GM18499 (cell line): ENCODE results near the gene TSPAN18.

Source experiments
- ATAC-seq: cut with Tn5 transposase; IDR thresholded peaks from one replicate; pipeline ENCODE4 v1.9.1; 2021; ENCODE audit warnings: moderate number of reproducible peaks; ENCODE audit not compliant: insufficient read depth, unreplicated experiment

Gene TSPAN18

DNA sequence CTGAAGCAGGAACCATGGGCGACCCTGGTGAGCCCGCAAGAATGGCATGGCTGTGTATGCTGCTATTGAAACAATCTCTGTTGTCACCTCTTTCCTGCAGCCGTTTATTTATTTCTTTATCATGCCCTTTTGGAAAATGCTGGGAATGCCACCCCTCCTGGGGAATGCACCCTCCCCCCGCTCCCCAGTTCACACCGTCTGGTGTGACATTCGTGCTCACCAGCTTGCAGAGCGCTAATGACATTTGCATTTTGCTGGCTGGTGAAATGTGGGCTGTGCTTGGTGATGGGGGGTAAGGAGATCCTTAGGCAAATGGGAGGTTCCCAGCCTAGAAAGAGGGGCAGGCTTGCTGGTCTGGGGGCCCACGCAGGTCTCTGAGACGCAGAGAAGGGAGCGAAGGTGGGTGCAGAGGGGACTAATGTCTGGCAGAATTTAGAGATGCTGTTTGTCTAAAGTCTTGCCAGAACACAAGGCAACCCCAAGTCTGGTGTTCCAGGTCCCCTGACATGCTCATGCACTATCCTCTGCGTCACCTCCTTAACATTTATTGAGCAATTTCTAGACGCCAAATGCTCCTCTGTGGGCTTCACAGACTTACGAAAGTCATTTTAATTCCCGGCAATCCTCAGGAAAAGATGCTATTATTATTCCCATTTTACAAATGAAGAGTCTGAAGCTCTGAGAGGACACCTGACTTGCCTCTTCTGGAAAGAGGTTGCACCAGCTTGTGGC, 132.2 kb downstream of the TSPAN18 start:
- ATAC-seq = no peak

- no peak for ATAC-seq
These were observed 132.8 kb downstream of the TSPAN18 start for GRCh38 chr11:44859528-44859925.

GRCh38 chr11:44860346-44860745, 133.6 kb downstream of the TSPAN18 start:
- no peak for ATAC-seq

DNA sequence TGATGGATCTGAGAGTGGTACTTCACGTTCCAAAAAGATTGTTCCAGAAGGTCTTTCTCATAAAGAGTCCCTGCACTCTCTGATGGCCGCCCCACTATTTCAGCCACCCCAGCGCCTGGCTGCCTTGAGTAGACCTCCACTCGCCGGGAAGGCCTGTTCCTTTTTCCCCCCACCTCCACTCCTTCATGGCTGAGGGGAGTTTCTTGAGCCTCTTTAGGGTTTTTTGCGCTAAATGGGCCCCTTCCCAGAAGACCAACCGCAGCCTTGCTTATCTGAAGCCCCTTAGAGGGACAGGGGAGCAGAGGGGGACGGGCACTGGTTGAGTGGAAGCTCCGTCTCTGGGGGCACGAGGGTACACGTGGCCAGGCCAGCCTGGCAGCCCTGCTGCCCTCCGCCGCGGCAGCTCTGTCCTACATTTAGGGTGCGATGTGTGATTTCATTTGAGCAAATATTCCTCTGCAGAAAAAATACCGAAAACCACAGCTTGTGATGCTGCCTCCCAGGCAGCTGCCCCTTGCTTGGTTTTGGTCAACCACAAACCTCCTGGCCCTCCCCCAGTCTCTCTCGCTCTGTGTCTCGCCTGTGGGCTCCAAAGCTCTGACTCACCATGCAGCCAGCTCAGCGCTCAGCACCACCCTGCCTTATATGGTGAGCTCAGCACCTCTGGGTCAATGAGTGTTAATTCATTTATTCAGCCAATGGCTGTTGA, 135.2 kb downstream of the TSPAN18 start:
- ATAC-seq = peak; percentile 97

DNA sequence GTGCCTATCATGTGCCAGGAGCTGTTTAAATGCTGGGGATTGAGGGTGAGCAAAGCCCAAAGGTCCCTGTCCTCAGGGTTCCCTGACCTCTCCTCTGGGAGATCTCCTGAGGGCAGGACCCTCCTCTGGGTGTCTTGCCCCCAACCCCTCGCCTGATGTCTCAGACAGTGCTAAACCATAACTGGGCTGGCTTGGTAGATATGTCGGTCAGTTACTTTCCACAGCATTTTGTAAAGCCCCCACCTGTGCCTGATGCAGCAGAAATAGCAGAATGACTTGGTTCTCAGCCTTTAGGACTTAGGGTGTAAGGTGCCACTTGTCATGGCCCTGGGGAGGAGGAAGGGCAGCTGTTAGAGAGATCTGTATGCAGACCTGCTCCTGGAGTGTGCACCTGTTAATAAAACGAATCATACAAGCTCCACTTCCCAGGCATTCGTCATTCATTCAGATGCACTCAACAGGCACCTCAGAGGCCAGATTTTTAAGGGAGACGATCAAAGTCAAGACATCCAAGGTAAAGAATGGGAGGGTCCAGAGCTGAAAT, 135.9 kb downstream of the TSPAN18 start:
- no peak for ATAC-seq

DNA sequence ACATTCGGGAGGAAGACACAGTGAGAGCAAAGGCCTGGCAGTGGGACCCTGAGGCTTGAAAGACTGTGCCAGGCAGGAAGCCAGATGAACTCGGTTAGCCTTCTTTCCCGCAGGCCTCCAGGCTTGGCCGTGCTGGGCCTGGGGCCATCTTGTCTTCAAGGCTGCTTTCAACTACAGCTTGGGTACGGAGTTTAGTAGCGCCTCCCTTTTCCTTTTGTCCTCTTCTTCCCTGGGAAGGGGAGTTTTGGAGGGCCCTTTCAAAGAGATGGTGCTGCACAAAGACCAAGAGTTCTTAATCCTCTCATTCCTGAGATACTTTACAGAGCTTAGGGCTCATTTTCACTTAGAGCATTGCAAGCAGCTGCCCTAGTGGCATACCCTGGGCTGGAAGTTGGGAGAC, 136.5 kb downstream of the TSPAN18 start:
- no peak for ATAC-seq

DNA sequence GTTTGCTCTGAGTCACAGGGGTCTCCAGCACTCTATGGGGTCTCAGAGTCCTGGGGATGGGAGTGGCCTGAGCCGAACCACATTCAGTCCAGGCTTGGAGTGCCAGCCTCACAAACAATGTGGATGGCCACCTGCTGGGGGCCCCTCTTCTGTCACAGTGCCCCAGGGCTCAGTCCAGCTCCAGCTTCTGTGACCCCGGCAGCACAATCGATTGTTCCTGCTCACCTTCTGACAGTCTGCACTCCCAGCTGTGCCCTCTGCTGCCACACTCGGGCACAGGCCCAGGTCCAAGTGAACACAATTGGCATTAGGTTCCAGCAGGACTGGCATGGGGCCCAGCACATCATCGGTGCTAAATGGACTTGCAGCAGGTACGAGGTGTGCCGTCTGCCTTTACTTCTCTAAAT, 139.1 kb downstream of the TSPAN18 start:
- no peak for ATAC-seq

GRCh38 chr11:44866286-44866685, 139.5 kb downstream of the TSPAN18 start:
- ATAC-seq = no peak

DNA sequence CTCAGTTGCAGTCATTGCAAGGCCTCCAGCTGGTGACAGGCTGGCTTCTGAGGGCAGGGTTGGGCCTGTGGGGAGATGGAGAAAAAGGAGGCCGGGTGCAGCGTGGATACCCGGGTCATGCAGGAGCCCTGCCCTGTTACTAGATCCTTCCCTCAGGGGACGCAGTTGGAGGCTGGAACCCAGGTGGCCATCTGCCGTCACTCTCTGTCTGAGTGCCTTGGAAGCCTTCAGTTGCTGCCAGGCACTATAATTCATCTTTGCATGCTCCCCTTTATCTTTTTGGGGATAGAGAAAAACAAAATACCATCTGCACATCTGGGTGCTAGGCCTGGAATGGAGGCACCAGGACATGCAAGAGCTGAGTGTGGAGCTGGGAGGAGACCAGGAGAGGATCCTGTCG, 141.3 kb downstream of the TSPAN18 start:
- no peak for ATAC-seq

DNA sequence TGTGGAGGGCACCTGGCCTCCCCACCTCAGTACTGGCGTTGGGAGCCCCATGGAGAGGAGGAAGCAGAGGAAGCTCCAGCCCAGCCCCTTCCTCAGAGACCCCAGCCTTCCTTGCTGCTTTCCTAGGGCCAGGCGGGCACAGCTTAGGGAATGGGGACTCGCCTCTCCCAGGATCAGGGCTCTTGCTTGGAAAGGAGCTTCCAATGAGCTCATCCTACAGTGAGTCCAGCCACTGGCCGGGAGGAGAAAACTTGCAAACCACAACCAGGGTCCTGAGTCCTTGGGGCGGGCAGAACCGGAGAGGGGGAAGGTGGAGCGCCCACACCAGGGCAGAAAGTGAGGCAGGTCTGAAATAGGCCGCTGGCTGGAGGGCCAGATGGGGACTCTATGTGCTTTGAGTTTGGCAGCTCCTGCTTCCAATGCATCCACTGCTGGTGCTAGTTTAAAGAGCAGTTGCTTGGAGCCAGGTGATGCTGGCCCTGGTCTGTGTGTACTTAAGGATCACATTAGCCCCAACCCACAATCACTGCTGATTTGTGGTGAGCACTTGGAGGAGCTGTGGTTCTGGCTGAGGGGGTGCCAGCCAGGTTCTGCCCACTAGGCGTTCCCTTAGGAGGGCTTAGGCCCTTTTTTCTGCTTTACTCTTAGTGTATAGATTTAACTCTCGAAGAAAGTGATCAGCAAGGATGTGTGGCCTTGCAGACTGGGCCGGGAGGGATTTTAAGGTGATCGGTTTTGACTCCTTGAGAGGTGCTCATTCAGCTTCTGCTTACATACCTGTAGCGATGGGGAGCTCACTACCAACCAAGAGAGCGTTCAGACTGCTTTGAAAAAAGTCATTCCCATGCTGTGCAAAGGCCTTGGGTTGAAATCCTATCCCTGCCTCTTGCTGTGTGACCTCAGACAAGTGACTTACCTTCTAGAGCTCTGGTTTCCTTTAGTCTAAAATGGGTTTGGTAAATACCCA, 142.0 kb downstream of the TSPAN18 start:
- no peak for ATAC-seq

GRCh38 chr11:44870181-44870580, 143.4 kb downstream of the TSPAN18 start:
- no peak for ATAC-seq

DNA sequence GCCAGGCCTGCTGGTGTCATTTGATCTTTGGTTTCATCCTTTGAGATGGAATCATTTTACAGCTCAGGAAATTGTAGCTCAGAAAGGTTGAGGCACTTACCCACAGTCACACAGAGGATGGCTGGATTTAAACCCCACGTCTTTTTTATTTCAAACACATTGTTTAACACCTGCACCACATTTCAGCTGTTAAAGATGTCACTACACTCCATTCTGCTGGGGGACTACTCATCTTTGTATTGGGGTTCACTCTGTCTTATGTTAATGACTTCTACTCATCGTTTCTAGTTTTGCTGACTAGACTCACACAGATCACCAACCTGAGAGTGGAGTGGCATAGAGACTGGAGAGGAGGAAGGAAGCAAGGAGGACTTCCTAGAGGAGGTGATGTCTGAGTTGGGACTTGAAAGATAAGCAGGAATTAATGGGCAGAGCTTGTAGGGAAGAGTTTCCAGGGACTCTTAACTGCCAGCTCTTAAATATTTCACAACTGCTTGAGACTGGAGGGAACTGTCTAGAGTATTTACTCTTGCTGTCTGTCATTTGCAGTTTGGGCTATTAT, 143.9 kb downstream of the TSPAN18 start:
- ATAC-seq = no peak

DNA sequence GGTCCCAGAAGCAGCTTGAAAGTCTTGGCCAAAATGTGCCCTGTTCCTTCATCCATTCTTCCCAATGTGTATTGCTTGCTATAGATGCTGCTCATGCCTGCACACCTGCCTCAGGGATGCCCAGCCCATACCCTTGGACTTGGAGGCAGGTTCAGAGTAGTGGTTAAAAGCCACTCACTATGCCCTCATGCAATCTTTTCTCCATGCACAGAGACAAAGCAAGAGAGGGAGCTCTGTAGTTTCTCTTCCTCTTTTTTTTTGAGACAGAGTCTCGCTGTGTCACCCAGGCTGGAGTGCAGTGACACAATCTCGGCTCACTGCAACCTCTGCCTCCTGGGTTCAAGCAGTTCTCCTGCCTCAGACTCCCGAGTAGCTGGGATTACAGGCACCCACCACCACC, 144.9 kb downstream of the TSPAN18 start:
- peak; percentile 90 for ATAC-seq

DNA sequence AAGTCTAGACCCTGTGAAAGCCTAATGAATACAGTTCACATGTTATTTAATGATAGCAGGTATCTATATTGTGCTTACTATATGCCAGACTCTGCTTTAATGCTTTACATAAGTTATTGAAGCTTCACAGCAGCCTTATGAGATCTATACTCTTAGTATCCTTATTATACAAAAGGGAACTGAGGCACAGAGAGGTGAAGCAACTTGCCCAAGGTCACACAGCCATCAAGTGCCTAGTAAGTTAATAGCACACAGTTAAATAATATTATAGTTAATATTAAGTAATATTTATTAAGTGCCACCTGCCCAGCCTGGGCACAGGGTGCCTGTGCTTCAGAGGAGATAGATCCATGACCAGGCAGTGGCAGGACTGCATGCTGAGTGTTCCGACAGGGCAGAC, 145.8 kb downstream of the TSPAN18 start:
- no peak for ATAC-seq

DNA sequence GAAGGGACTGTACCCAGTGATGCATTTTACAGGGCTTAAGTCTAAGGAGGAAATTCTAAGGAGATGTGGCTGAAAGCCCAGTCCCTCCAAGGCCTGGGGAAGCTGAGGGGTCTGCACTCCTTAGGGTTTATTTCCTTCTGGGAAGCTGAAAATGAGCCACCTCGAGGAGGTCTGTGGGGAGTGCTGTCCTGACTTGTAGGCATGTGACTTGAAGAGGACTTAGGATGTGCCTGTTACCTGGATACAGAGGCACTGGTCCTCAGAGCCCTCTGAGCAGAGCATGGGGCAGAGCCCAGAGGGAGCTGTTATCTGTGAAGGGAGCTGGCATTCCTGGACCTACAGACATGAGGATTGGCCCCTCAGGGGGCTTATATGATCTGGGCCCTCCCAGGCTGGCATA, 146.8 kb downstream of the TSPAN18 start:
- no peak for ATAC-seq

- ATAC-seq = no peak
These were observed 147.5 kb downstream of the TSPAN18 start for GRCh38 chr11:44874284-44874683.

GRCh38 chr11:44875037-44875436, 148.3 kb downstream of the TSPAN18 start:
- no peak for ATAC-seq

- no peak for ATAC-seq
These were observed 149.5 kb downstream of the TSPAN18 start for GRCh38 chr11:44876194-44876723.

- ATAC-seq = no peak
These were observed 150.1 kb downstream of the TSPAN18 start for GRCh38 chr11:44876906-44877305.
